GM08714 (cell line): Measurements from ENCODE around the gene ARL5C.
"Not testable (repeated sequence)": the region's sequence is repeated elsewhere in the genome, so short reads cannot be mapped to it uniquely, and the experiment has no call there.

Experiments used
- H3K4me3 ChIP-seq: fragments of 200-500 bp; sonication (Bioruptor generic); 2 replicates; pipeline ENCODE4 v1.5.1; 2014; ENCODE audit warnings: mild to moderate bottlenecking, low read length, inconsistent platforms
- ZNF274 ChIP-seq: IDR thresholded peaks from 2 replicates; pipeline ENCODE4 v1.6.1; 2012; ENCODE audit warnings: mild to moderate bottlenecking, low read depth, low read length

The ARL5C gene

DNA sequence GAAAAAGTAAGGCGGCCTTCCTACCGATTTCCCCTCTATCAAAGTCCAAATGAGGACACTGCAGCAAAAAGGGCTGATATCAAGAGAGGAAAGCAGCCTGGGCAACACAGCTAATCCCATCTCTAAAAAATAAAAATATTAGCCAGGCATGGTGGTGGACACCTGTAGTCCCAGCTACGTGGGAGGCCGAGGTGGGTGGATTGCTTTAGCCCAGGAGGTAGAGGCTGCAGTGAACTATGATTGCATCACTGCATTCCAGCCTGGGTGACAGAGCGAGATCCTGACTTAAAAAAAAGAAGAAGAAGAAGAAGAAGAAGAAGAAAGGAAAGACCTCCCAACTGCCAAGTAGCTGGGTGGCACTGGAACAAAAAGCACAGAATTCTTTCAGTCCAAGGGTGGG lies 17.1 kb upstream of the ARL5C start:
- no peak overlapping the region for H3K4me3 ChIP-seq
- no peak for TF ChIP-seq ZNF274

DNA sequence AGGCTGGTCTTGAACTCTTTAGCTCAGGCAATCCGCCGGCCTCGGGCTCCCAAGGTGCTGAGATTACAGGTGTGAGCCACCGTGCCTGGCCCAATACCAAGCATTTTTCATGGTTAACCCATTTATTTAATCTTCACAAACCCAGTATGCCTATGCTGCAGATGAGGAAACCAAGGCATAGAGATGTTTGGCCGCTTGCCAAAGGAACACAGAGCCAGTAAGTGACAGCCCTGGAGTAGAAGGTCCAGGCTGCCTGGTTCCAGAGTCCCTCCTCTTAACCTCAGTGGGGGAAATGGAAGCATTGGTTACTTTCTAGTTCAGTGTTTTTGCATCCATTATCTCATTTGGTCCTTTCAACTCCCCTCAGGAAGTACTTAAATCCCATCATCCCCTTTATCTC lies 15.3 kb upstream of the ARL5C start:
- TF ChIP-seq ZNF274 = no peak
- no peak overlapping the region for H3K4me3 ChIP-seq

DNA sequence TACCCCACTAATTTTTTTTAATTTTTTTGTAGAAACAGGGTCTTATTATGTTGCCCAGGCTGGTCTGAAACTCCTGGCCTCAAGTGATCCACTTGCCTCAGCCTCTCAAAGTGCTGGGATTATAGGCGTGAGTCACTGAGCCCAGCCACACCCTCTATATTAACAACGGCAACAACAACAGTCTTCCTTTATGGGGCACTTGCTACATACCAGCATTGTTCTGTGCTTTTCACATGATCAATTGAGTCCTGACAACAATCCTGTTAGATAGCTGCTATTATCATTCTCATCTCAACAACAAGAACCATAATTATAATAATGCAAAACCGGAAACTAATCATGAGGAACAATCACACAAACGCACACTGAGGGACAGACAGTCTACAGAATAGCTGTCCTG lies 12.6 kb upstream of the ARL5C start:
- H3K4me3 ChIP-seq = no peak overlapping the region
- no peak for TF ChIP-seq ZNF274

DNA sequence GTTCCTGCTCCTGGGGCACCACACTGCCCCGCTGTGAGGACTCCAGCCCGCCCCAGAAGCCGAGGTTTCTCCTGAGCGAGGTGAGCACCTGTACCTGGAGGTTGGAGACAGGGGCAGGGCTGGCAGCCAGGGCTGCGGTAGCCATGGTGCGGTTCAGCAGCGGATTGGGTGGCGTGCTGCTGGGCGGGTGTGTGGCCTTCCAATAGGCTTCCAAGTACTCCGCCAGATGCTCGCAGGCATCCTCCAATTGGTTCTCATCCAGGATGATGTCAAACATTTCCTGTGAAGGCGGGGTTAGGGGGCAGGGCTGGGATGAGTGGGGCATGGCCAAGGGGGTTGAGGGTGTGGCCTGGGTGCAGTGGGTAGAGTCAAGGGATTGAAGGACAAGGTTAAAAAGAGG lies 11.3 kb upstream of the ARL5C start:
- TF ChIP-seq ZNF274 = no peak
- H3K4me3 ChIP-seq = no peak overlapping the region

DNA sequence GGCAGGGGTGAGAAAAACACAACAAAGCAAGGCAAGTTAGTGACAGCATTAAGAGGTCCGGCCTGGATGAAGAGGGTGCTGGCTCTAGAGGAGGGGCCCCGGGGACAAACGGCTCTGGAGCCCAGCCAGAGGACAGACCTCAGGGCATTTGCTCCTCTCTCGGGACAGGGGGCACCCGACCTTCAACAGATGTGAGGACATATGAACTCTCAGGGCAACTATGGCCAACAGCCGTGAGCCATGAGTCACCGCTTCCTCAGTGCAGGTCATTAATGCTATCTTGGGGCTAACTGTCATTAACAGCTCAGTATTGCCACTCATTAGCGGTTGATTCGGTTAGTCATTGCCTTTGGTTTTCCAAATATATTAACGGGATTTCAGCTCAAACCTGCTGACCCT lies 9.7 kb upstream of the ARL5C start:
- no peak for TF ChIP-seq ZNF274
- H3K4me3 ChIP-seq = no peak overlapping the region

DNA sequence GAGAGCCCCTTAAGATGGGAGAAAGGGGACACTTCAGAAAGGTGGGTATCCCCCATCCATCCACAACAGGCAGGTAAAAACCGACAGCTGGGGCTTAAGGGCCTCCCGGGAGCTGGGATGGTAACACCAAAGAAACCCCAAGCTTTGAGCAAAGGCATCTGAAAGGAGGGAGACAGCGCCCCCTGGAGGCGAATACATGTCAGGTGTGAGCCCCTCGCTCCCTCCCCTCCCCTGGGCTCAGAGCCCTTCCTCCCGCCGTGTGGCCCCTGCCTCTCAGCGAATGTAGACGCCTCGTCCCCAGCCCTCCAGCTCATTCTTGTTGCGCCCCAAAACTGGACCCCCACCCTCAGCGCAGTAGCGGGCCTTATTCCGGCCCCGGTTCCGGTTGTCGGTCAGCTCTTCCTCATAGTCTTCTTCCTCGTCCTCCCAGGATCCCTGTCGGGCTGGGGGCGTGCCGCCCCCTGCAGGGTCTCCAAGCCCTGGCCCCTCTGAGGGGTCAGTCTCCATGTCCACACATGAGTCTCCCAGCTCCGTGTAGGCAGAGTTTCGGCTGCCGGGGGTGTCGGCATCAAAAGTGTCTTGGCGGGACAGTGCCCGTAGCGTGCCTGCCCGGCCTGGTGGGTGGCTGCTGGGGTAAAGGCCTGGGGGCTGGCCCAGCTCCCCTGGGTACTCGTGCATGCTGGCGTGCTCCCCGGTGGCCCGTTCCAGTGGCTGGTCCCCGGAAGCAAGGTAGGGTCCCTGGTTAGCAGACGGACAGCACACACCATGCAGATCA lies 9.1 kb upstream of the ARL5C start:
- H3K4me3 ChIP-seq = no peak overlapping the region
- TF ChIP-seq ZNF274 = no peak

DNA sequence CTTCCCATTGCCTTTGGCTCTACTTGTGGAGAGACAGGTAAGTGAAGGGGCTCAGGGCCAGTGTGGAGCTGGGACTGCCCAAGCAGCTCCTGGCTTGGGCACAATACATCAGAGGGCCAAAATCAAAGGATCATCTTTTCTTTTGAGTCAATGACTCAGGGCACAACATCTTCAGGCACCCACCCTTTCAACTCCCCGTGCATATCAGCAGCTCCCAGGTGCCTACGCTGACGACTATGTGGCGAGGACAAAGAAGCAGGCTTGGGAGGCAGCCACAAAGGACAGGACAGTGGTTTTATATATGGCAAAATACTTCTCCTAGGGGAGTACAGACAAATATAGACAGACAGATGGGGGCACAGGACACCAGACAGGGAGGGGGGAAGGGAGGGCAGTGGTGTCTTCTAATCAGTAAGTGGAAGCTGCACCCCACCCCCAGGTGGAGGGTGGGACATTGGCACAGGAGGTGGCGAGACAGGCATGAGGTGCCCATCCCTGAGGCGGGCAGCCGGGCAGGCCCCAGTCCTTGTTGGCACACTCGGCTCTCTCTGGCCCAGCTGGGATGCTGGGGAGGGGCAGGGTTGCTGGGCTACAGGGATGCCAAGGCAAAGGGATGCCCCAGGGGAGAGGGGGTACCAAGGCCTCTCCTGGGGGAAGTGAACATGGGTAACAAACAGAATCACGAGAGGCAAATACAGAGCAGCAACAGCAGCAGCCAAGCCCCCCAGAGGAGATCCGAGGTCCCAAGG lies 7.7 kb upstream of the ARL5C start:
- TF ChIP-seq ZNF274 = no peak
- H3K4me3 ChIP-seq = no peak overlapping the region

DNA sequence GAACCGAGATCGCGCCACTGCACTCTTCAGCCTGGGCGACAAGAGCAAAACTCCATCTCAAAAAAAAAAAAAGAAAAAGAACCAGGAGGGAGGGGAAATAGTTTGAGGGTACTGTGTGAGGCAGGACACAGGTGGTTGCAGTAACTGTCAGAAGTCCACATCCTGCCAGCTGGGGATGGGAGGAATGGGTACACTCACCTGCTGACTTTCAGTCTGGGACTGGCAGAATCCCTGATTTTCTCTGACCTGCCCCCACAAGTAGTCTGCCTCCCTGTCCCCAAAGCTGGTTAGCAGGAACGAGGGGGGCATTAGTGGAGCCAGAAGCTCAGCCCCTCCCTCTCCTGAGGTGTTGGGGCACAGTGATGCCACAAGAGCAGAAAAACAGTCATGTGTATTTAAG lies 7.1 kb upstream of the ARL5C start:
- H3K4me3 ChIP-seq = no peak overlapping the region
- no peak for TF ChIP-seq ZNF274

DNA sequence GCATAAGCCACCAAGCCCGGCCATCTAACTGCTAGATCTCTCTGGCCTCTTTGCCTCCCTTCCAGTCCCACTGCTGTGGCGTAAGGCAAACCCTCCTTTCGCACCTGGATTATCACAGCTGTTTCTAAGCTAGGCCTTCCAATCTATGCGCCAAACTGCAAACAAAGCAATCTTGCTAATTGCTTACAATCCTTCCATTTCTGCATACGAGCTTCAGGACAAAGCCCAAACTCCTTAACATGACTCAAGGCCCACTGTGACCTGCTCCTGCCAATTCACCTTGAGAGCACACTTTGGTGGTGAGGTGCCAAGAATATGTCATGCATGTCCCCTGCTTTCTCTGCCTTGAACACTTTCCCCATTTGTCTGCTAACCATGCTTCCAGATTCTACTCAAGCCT lies 6.0 kb upstream of the ARL5C start:
- TF ChIP-seq ZNF274 = no peak
- H3K4me3 ChIP-seq = no peak overlapping the region

DNA sequence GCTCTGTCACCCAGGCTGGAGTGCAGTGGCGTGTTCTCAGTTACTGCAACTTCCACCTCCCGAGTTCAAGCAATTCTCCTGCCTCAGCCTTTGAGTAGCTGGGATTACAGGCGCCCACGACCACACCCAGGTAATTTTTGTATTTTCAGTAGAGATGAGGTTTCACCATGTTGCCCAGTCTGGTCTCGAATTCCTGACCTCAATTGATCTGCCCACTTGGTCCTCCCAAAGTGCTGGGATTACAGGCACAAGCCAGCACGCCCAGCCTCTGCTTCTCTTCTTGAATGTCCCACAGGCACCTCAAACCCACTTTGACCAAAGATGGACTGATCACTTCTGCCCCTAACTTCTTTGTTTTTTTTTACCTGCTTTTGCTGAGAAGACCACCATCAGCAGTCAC lies 4.6 kb upstream of the ARL5C start:
- H3K4me3 ChIP-seq = no peak overlapping the region
- no peak for TF ChIP-seq ZNF274

DNA sequence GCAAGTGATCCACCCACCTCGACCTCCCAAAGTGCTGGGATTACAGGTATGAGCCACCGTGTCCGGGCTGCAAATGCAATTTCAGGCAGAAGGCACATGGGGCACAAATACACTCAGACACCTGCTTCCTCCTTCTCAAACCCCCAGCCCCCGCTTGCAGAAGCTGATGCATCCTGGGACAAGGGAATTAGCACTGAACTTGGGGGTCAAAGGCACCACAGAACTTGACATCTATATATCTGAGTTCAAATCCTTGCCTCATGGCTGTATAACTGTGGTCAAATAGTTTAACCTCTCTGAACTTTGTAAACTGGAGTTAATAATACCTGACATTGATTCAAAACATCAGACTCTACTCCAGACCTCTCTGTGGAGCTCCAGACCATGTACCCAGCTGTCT lies 4.1 kb upstream of the ARL5C start:
- H3K4me3 ChIP-seq = no peak overlapping the region
- TF ChIP-seq ZNF274 = no peak

DNA sequence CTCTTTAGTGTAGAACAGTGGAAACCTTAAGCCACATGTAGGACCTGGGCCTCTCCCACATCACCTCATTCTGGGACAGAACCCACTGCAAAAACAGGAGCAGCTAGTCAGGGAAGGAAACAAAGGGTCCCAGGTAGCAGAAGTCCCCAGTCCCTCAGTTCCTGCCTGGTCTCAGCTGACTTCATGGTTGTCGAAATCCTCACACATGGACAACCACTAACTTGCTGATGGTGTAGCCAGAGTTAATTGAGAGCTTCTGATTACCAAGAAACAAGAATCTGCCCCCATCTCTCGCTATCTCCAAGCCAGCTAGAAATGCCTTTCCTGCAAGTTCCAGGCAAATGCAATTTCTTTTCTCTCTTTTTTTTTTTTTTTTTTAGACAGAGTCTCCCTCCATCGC lies 3.6 kb upstream of the ARL5C start:
- no peak for TF ChIP-seq ZNF274
- H3K4me3 ChIP-seq = no peak overlapping the region

DNA sequence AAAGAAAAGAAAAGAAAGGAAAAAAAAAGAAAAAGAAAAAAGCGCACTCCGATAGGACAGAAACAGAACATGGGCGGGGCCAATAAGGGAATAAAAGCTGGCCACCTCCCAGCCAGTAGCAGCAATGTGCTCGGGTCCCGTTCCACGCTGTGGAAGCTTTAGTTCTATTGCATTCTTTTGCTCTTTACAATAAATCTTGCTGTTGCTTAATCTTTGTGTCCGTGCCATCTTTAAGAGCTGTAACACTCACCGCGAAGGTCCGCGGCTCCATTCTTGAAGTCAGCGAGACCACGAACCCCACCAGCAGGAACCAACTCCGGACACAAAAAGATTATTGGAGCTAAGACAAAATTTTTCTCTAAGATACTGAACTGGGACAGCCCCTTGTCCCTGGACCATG lies 3.1 kb upstream of the ARL5C start:
- no peak overlapping the region for H3K4me3 ChIP-seq
- no peak for TF ChIP-seq ZNF274

DNA sequence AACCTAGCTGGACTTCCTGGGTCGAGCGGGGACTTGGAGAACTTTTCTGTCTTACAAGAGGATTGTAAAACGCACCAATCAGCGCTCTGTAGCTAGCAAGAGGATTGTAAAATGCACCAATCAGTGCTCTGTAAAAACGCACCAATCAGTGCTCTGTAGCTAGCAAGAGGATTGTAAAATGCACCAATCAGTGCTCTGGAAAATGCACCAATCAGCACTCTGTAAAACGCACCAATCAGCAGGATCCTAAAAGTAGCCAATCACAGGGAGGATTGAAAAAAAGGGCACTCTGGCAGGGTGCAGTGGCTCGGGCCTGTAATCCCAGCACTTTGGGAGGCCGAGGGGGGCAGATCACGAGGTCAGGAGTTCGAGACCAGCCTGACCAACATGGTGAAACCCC lies 2.5 kb upstream of the ARL5C start:
- not testable (repeated sequence) for H3K4me3 ChIP-seq

DNA sequence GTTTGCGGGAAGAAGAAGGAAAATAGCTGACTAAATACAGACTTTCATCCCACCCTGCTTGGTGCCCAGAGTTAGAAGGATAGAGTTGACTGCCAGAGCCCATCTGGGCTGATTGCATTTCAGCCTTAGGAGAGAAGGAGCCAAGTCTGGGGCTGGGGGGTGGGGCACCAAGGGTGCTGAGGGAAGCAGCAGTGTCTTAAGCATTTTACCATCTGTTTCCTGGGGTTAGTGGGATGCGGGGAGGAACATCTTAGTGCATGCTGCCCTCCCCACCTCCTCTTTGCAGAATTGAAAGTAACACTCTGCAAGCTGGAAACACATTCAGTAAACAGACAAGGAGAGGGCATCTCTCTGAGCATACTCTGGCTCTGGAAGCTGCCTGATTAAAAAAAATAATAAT lies 1.5 kb upstream of the ARL5C start:
- TF ChIP-seq ZNF274 = no peak
- no peak overlapping the region for H3K4me3 ChIP-seq
